NCI-H82 treated with DMSO at 0.1 percent for 48 hours (cell line): Measurements from ENCODE around the gene YTHDC2.

Source experiments
- DNase-seq: peaks from one replicate; lab custom pipeline; 2025; ENCODE audit not compliant: unreplicated experiment; lab: John Stamatoyannopoulos, UW

The YTHDC2 gene

GRCh38 chr5:113519412-113519811, 5.9 kb downstream of the YTHDC2 start:
- DNase-seq, result peak; percentile 46

GRCh38 chr5:113520429-113520828, 6.9 kb downstream of the YTHDC2 start:
- no peak for DNase-seq

- no peak for DNase-seq
These were observed 7.4 kb downstream of the YTHDC2 start for GRCh38 chr5:113520899-113521298.

GRCh38 chr5:113523168-113523567, 9.7 kb downstream of the YTHDC2 start:
- no peak for DNase-seq

- DNase-seq, result no peak
These were observed 11.4 kb downstream of the YTHDC2 start for GRCh38 chr5:113524927-113525326.

GRCh38 chr5:113526421-113526820, 12.9 kb downstream of the YTHDC2 start:
- no peak for DNase-seq

GRCh38 chr5:113527746-113528145, 14.3 kb downstream of the YTHDC2 start:
- DNase-seq, result no peak

GRCh38 chr5:113531481-113532159, 18.1 kb downstream of the YTHDC2 start:
- DNase-seq, result no peak

GRCh38 chr5:113538313-113538712, 24.8 kb downstream of the YTHDC2 start:
- no peak for DNase-seq

- DNase-seq, result no peak
These were observed 33.2 kb downstream of the YTHDC2 start for GRCh38 chr5:113546703-113547183.

GRCh38 chr5:113548396-113548795, 34.9 kb downstream of the YTHDC2 start:
- no peak for DNase-seq

- no peak for DNase-seq
These were observed 38.6 kb downstream of the YTHDC2 start for GRCh38 chr5:113552137-113552536.

GRCh38 chr5:113552620-113553019, 39.1 kb downstream of the YTHDC2 start:
- DNase-seq, result no peak

- no peak for DNase-seq
These were observed 49.4 kb downstream of the YTHDC2 start for GRCh38 chr5:113562828-113563400.

- no peak for DNase-seq
These were observed 55.9 kb downstream of the YTHDC2 start for GRCh38 chr5:113569396-113569795.

- no peak for DNase-seq
These were observed 59.2 kb downstream of the YTHDC2 start for GRCh38 chr5:113572716-113573115.

- DNase-seq, result no peak
These were observed 60.9 kb downstream of the YTHDC2 start for GRCh38 chr5:113574417-113574816.

GRCh38 chr5:113575074-113575473, 61.6 kb downstream of the YTHDC2 start:
- DNase-seq, result no peak

GRCh38 chr5:113578091-113578490, 64.6 kb downstream of the YTHDC2 start:
- DNase-seq, result no peak

- no peak for DNase-seq
These were observed 67.9 kb downstream of the YTHDC2 start for GRCh38 chr5:113581388-113581787.

- DNase-seq, result no peak
These were observed 84.7 kb downstream of the YTHDC2 start for GRCh38 chr5:113598150-113598549.

- DNase-seq, result no peak
These were observed 85.4 kb downstream of the YTHDC2 start for GRCh38 chr5:113598926-113599325.
